22Rv1 (cell line): ENCODE results near the gene EID3.

ENCODE experiments used
- H3K27ac ChIP-seq: fragments of 450-650 bp; 2 replicates; pipeline ENCODE4 v1.5.1; 2017
- ZFX ChIP-seq: fragments of 450-650 bp; IDR thresholded peaks from 2 replicates; pipeline ENCODE4 v1.6.1; 2017; ENCODE audit warnings: antibody characterized with exemption, borderline replicate concordance
- TF ChIP-seq, protein P1 (sequence below): fragments of 450-650 bp; IDR thresholded peaks from 2 replicates; pipeline ENCODE4 v1.5.1; 2017; ENCODE audit warnings: mild to moderate bottlenecking

EID3 gene

GRCh38 chr12:104313568-104314241 is 10.2 kb downstream of the EID3 start:
- peak overlapping the region; percentile 1; the same call in 1 of the 2 replicates for H3K27ac ChIP-seq
- TF ChIP-seq, protein P1, sequence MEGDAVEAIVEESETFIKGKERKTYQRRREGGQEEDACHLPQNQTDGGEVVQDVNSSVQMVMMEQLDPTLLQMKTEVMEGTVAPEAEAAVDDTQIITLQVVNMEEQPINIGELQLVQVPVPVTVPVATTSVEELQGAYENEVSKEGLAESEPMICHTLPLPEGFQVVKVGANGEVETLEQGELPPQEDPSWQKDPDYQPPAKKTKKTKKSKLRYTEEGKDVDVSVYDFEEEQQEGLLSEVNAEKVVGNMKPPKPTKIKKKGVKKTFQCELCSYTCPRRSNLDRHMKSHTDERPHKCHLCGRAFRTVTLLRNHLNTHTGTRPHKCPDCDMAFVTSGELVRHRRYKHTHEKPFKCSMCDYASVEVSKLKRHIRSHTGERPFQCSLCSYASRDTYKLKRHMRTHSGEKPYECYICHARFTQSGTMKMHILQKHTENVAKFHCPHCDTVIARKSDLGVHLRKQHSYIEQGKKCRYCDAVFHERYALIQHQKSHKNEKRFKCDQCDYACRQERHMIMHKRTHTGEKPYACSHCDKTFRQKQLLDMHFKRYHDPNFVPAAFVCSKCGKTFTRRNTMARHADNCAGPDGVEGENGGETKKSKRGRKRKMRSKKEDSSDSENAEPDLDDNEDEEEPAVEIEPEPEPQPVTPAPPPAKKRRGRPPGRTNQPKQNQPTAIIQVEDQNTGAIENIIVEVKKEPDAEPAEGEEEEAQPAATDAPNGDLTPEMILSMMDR: no peak
- TF ChIP-seq ZFX: no peak

DNA sequence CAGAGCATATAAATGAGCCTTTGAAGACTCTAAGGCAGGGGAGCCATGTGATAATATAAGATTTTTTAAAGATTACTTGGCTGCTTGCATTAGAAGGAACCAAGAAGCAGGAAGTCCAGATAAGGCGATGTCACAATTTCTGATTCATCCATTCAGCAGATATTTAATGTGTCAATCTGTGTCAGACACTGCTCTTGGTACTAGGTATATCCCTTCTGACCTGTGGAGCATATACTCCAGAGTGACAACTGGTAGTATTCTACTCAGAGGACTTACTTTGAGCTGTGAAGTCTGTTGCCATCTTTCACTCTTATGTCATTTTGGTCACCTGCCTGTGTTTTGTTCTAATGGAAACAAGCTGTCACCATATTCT is 10.7 kb downstream of the EID3 start:
- TF ChIP-seq, protein P1: no peak
- no peak for TF ChIP-seq ZFX
- peak overlapping the region; percentile 1; the same call in 1 of the 2 replicates for H3K27ac ChIP-seq

DNA sequence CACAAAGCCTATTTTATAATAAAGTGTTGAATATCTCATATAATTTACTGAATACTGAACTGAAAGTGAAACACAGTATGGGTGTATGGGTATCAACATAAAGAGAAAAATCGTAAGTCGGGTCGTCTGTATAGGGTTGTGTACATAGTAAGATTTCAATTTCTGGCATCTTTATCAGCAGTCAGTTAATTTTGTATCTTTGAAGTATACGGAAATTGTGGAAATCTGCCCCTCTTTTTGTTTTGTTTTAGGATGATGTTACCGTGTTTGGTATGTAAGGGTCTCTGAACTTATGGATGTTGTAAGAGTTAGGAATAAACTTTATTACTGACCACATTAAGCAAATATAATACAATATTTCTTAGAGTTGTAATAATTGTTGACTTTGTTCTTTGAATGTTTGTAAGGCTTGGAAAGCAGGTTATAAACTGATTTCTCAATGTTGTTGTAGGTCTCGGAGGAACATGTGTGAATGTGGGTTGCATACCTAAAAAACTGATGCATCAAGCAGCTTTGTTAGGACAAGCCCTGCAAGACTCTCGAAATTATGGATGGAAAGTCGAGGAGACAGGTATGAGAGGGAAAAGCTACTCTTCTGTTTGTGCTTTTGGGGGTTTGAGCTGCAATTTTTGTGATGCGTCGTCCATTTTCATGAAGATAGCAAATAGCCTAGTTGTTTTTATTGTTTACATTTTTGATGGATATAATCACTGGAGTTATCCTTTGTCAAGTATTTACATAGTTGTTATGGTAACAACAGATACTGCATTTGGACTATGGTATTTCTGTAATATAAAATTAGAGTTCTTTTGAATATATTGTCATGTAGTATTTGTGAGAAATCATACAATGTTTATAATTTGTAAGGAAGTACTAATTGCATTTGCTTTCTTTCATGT is 12.0 kb downstream of the EID3 start:
- TF ChIP-seq ZFX: no peak
- TF ChIP-seq, protein P1: no peak
- no peak overlapping the region for H3K27ac ChIP-seq

DNA sequence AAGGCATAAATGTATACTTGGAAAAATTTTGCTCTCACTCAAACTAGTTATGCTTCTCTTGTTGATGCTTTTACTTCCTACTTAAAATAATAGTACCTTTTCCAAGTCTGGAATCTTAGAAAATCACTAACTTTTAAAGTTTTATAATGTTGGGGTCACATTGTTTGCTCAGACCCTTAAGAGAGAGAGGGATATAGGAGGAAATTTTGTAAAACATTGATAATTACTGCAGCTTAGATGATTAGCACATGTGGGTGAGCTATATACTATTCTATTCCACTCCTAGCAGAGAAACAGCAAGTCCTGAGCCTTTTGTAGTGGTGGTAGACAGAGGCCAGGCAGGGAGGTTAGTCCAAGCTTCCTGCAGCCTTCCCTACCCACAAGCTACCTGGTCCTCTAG is 13.4 kb downstream of the EID3 start:
- H3K27ac ChIP-seq: no peak overlapping the region
- no peak for TF ChIP-seq ZFX
- TF ChIP-seq, protein P1: no peak

DNA sequence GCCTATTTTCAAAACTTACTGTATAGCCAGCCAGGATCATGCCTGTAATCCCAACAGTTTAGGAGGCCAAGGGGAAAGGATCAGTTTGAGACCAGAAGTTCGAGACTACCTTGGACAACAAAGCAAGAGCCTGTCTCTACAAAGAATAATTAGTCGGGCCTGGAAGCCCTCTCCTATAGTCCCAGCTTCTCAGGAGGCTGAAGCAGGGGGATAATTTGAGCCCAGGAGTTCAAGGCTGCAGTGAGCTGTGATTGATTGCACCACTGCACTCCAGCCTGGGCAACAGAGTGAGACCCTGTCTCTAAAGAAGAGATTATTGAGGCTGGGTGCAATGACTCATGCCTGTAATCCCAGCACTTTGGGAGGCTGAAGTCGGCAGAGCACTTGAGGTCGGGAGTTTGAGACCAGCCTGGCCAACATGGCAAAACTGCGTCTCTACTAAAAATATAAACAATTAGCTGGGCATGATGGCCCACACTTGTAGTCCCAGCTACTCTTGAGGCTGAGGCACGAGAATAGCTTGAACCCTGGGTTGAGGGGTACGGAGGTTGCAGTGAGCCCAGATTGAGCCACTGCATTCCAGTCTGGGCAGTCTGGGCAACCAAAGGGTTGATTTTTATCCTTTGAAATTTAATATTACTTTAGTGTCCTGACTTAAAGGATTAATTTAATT is 14.1 kb downstream of the EID3 start:
- H3K27ac ChIP-seq: no peak overlapping the region
- TF ChIP-seq, protein P1: no peak
- no peak for TF ChIP-seq ZFX

- no peak overlapping the region for H3K27ac ChIP-seq
- TF ChIP-seq, protein P1: no peak
- no peak for TF ChIP-seq ZFX
Measured at GRCh38 chr12:104319028-104319427, 15.5 kb downstream of the EID3 start.
